ENCODE results near the gene CD44. TPM values are rescaled to one million over a fixed set of nuclear protein-coding genes. Genes with fewer than 3 reads are reported as not detected.

Gene CD44
- total RNA-seq, 1 donor: 647 TPM

DNA sequence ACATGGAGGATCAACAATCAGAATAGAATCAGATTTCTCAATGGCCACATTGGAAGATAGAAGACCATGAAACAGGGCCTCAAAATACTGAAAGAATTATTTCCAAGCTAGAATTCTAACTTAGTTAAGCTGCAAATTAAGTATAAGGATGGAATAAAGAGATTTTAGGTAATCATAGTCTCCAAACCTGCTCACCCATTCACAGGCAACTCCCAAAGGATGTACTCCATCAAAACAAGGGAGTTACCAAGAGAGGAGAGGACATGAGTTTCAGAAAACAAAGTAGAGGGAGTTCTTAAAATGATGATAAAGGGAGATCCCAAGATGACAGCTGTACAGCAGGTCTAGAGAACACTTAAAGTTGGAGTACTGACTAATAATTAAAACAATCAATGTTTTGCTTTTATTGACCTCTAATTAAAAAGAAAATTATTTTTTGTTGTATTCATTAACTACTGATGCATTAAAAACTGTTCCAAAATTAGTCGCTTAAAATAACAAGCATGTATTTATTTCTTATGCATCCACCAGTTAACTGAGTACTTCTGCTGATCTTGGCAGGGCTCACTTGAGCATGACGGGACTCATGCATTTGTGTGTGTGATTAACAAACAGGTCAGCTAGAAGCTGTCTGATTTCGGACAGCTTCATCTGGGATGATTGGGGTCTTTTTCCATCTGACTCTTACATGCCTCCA, 95.6 kb downstream of the CD44 start:
- TF ChIP-seq, protein P1, sequence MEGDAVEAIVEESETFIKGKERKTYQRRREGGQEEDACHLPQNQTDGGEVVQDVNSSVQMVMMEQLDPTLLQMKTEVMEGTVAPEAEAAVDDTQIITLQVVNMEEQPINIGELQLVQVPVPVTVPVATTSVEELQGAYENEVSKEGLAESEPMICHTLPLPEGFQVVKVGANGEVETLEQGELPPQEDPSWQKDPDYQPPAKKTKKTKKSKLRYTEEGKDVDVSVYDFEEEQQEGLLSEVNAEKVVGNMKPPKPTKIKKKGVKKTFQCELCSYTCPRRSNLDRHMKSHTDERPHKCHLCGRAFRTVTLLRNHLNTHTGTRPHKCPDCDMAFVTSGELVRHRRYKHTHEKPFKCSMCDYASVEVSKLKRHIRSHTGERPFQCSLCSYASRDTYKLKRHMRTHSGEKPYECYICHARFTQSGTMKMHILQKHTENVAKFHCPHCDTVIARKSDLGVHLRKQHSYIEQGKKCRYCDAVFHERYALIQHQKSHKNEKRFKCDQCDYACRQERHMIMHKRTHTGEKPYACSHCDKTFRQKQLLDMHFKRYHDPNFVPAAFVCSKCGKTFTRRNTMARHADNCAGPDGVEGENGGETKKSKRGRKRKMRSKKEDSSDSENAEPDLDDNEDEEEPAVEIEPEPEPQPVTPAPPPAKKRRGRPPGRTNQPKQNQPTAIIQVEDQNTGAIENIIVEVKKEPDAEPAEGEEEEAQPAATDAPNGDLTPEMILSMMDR (IDR thresholded peaks at IDR 0.05; ENCODE audit: insufficient read depth, low read depth, low read length): no peak
- no peak for DNase-seq (ENCODE audit: low read depth)
- no peak overlapping the region for H3K4me3 ChIP-seq (ENCODE audit: low read depth, low read length)

- TF ChIP-seq, protein P1 (IDR thresholded peaks at IDR 0.05; ENCODE audit: insufficient read depth, low read depth, low read length): no peak
- no peak overlapping the region for H3K4me3 ChIP-seq (ENCODE audit: low read depth, low read length)
- no peak for DNase-seq (ENCODE audit: low read depth)
These were observed 96.1 kb downstream of the CD44 start for GRCh38 chr11:35235157-35235468.

- H3K4me3 ChIP-seq (ENCODE audit: low read depth, low read length): no peak overlapping the region
- no peak for DNase-seq (ENCODE audit: low read depth)
- TF ChIP-seq, protein P1 (IDR thresholded peaks at IDR 0.05; ENCODE audit: insufficient read depth, low read depth, low read length): no peak
These were observed 96.5 kb downstream of the CD44 start for GRCh38 chr11:35235498-35235897.

- TF ChIP-seq, protein P1 (IDR thresholded peaks at IDR 0.05; ENCODE audit: insufficient read depth, low read depth, low read length): no peak
- DNase-seq (ENCODE audit: low read depth): no peak
- H3K4me3 ChIP-seq (ENCODE audit: low read depth, low read length): no peak overlapping the region
These were observed 97.1 kb downstream of the CD44 start for GRCh38 chr11:35235936-35236666.

DNA sequence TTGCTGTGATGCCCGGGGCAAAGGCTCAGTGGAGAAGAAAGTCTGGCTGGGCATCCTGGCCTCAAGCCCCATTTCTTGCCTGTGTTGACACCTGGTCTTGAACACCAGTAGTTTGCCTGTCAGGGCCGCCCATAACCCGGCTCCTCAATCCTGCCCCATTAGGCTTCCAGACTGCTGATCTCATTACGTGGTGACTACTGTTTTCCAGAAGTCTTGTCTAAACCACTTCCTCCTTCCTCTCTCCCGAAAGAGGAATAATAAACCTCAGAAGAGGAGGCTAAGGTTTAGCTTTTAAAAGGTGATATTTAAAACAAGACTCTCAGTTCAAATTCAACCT, 97.7 kb downstream of the CD44 start:
- TF ChIP-seq, protein P1 (IDR thresholded peaks at IDR 0.05; ENCODE audit: insufficient read depth, low read depth, low read length): no peak
- no peak overlapping the region for H3K4me3 ChIP-seq (ENCODE audit: low read depth, low read length)
- DNase-seq (ENCODE audit: low read depth): no peak

- TF ChIP-seq, protein P1 (IDR thresholded peaks at IDR 0.05; ENCODE audit: insufficient read depth, low read depth, low read length): no peak
These were observed 98.4 kb downstream of the CD44 start for GRCh38 chr11:35237351-35237750.

More at GRCh38 chr11:35237351-35237750, 98.4 kb downstream of the CD44 start:
- H3K4me3 ChIP-seq (ENCODE audit: low read depth, low read length): no peak overlapping the region
- no peak for DNase-seq (ENCODE audit: low read depth)

Measured in fibroblast of villous mesenchyme (primary cell).